HG02852 (cell line): ENCODE results near the gene CHMP4A.

ENCODE experiments used
- ATAC-seq: cut with Tn5 transposase; IDR thresholded peaks from one replicate; pipeline ENCODE4 v1.9.1; 2021; ENCODE audit warnings: mild to moderate bottlenecking, moderate library complexity; ENCODE audit not compliant: unreplicated experiment

Gene CHMP4A

GRCh38 chr14:24212924-24213865 lies at the start of gene CHMP4A:
TSS of gene CHMP4A (minus strand) at chr14:24213488. CDS start at chr14:24213439, 49 bp downstream.
- ATAC-seq, result peak; percentile 77

GRCh38 chr14:24261969-24262327 lies 48.7 kb upstream of the CHMP4A start:
- ATAC-seq, result no peak

- no peak for ATAC-seq
These were observed 48.1 kb upstream of the CHMP4A start for GRCh38 chr14:24261256-24261968.

- ATAC-seq, result no peak
These were observed 47.5 kb upstream of the CHMP4A start for GRCh38 chr14:24260780-24261157.

- no peak for ATAC-seq
These were observed 46.9 kb upstream of the CHMP4A start for GRCh38 chr14:24260026-24260779.

GRCh38 chr14:24259282-24260025 lies 46.2 kb upstream of the CHMP4A start:
- no peak for ATAC-seq

- ATAC-seq, result no peak
These were observed 45.4 kb upstream of the CHMP4A start for GRCh38 chr14:24258548-24259265.

- no peak for ATAC-seq
These were observed 44.8 kb upstream of the CHMP4A start for GRCh38 chr14:24258119-24258518.

- no peak for ATAC-seq
These were observed 43.7 kb upstream of the CHMP4A start for GRCh38 chr14:24256960-24257359.

- ATAC-seq, result no peak
These were observed 42.8 kb upstream of the CHMP4A start for GRCh38 chr14:24255931-24256711.

- ATAC-seq, result no peak
These were observed 42.1 kb upstream of the CHMP4A start for GRCh38 chr14:24255438-24255837.

- ATAC-seq, result no peak
These were observed 41.5 kb upstream of the CHMP4A start for GRCh38 chr14:24254630-24255392.

- no peak for ATAC-seq
These were observed 40.6 kb upstream of the CHMP4A start for GRCh38 chr14:24253936-24254335.

- ATAC-seq, result no peak
These were observed 39.2 kb upstream of the CHMP4A start for GRCh38 chr14:24252289-24253124.

GRCh38 chr14:24251880-24252288 lies 38.6 kb upstream of the CHMP4A start:
- no peak for ATAC-seq

GRCh38 chr14:24250354-24250753 lies 37.1 kb upstream of the CHMP4A start:
- ATAC-seq, result no peak

GRCh38 chr14:24249230-24250021 lies 36.1 kb upstream of the CHMP4A start:
- no peak for ATAC-seq
